NCI-H2107 treated with DMSO at 0.1 percent for 48 hours (cell line): ENCODE data around the gene ITGA11.

Experiments
- DNase-seq: peaks from one replicate; lab custom pipeline; 2025; ENCODE audit not compliant: unreplicated experiment; lab: John Stamatoyannopoulos, UW

ITGA11 gene

DNA sequence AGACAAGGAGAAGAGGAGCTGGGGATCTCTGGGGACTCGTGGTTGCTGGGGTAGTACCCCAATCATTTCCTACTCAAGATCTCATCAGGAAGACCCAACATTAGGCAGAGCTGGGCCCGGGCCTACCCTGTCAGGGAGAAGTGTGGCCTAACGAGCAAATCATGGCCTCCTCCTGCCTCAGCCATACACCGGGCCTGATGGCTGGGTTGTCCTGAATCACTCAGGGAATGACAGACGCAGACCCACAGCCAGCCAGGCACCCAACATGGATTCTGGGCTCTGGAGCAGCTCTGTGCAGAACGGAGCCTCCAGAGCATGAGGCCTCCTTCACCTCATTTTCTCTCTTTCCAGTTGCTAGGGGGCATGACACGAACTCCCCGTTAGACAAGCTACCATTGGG, 19.7 kb downstream of the ITGA11 start:
- no peak for DNase-seq

DNA sequence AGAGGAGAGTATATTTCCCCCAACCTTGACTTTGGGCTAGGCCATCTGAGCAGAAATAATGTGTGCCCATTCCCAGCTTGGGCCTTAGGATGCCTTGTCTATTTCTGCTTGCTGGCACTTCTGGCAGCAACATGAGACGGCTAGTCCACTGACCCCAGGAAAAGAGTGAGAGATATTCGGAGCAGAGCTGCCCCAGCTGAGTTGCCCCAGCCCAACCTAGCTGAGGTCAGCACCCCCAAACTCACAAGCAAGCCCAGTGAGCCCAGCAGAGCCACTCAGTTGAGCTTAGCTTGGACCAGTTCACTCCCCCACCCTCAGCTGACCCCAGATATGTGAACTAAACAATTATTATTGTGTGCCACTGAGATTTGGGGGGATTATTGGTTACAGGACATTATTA, 20.2 kb downstream of the ITGA11 start:
- no peak for DNase-seq

GRCh38 chr15:68411343-68411675, 20.7 kb downstream of the ITGA11 start:
- DNase-seq: no peak

GRCh38 chr15:68410466-68411342, 21.3 kb downstream of the ITGA11 start:
- DNase-seq: no peak

DNA sequence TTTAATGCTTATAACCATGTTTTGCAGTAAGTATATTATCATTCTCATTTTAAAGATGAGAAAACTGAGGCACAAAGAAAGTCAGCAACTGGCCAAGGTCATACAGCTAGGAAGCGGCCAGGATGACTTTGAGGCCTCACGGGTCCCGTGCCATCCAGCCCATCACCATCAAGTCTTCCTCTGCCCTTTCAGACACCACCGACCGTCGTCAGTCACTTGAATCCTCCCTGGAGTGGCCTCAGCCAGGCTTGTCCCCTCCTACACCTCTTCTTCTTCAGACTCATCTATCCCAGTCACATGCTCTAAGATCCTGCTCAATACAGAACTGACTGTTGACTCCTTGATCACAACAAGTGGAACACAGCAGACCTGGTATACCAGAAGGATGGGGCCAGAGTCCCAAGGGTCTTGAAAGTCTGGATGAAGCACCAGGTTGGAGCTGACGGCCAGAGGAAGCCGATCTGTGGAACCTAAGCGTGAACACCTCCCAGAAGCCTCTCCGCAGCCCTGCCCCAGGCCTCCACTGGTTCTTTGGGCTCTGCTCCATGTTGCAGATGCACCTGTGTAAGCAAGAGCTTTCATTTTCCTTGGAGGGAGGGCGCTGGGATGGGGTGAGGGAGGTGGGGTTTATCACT, 22.1 kb downstream of the ITGA11 start:
- no peak for DNase-seq

DNA sequence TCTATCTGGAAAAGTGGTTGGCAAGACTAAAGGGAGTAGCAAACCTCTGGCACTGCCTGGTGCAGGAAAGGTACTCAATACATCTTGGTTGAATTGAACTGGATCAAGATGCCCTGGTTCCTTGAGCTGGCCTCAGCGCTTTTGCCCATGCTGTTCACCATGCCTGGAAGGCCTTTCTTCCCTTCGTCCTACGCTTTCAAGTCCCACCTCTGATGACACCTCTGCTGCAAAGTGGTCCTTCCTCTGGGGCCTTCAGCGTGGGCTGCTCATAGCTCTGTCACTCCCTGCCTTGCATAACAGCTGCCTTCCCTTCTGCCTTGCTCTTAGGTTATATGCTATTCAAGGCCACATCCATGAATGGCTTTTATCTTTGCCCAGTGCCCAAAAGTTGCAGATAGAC, 23.0 kb downstream of the ITGA11 start:
- DNase-seq: no peak

DNA sequence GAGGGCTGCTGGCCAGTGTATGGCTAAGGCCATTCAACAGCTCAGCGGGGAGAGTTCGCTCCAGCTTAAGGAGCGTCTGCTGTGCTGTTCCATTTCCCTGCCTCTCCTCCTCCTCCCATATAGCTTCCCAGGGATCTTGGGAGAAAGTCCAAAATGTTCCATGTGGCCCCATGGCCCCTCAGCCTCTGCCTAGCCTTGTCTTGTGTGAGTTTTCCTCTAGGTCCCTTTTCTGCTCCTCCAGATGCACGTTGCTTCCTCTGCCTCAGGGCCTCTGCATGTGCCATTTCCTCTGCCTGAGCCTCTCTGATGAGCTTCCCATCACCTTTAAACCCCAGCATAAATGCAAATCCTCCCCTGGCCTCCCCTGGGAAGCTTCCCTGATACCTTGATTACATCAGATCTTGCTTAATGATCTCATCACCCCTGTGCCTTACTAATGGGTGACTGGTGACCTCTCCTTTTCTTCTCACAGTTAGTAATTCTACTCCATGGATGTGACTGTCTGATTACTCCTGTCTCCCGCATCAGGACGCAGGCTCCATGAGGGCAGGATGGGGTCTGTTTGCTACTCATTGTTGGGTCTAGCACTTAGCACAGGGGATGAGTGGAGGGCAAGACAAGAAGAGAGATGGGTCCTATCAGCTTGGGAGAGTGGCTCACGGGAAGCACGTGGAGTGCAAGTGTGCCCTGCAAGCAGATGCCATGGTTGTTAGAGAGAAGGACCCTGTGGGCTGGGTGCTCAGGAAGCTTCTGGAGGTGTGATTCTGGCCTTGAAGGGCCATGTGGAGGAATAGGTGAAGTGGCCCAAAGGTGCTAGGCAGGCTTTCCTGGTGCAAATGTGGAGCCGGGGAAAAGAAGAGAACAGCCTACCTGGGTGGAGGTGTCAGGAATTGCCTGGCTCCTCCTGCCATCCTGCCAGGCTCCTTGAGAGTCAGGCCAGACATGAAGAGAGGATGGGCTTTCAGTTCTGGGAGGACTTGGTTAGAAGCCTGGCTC, 23.8 kb downstream of the ITGA11 start:
- no peak for DNase-seq

GRCh38 chr15:68407141-68407885, 24.6 kb downstream of the ITGA11 start:
- DNase-seq: no peak

DNA sequence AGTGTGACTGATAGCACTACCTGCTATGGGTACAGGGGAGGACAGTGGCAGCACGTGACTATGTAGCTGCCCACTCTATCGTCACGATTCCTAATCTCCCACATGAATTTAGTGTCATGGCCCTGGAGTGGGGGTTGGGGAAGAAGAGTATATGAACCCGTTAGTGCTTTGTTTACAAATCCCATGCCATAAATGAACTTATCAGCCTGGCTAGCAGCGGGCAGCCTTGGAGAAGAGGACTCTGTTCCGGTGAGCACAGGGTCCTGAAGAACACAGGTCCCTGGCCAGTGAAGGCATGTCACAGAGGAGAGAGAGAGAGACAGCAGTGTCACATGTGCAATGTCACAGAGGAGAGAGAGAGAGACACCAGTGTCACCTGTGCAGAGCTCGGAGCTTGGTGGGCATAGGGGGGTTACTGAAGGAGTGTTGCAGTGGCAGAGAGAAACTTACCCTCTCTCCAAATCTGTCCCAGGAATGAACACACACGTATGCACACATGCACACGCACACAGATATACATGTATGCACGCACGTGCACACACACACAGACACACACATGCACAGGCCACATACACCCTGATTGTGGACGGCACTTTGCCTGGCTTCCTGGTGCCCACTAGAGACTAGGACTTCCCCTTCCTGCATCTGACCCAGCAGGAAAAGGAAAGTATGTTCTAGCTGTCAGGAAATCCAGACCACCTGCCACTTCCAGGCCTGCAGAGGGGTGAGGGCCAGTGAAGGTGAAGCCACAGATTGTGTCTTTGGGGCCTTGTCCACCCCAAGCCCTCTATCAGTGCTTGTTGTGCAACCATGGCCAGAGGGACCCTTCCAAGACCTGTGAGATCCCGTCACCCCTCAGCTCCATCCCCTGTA, 26.3 kb downstream of the ITGA11 start:
- no peak for DNase-seq

DNA sequence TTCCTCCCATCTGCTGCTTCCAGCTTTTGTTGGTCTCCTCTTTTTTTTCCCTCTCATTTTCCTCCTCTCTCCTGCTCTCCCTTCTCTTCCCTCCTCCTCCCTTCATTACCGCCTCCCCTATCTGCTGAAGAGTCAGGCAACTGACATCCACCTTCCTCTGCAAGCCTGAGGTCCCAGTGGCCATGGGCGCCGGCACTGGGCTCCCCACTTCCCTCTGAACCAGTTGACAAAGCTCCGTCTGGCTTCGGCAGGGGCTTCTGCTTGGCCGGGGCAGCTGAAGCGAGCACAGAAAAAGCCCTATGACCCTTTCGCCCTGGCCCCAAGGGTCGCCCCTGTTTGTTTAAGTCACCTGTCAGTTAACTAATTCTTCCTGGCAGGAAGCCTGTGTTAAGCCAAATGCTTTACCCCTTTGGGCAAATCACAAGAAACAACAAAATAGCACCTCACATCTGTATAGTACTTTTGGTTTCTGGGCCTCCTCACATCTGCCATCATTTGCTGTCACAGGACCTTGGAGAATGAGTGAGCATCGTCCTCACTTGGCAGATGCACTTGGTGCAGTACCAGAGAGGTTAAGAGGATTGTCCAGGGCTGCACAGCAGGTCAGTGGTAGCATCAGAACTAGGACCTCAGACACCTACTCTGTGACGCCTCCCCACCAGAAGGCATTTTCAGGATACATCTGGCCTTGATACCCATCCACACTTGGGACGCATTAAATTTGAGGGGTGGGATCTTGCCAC, 27.7 kb downstream of the ITGA11 start:
- no peak for DNase-seq

DNA sequence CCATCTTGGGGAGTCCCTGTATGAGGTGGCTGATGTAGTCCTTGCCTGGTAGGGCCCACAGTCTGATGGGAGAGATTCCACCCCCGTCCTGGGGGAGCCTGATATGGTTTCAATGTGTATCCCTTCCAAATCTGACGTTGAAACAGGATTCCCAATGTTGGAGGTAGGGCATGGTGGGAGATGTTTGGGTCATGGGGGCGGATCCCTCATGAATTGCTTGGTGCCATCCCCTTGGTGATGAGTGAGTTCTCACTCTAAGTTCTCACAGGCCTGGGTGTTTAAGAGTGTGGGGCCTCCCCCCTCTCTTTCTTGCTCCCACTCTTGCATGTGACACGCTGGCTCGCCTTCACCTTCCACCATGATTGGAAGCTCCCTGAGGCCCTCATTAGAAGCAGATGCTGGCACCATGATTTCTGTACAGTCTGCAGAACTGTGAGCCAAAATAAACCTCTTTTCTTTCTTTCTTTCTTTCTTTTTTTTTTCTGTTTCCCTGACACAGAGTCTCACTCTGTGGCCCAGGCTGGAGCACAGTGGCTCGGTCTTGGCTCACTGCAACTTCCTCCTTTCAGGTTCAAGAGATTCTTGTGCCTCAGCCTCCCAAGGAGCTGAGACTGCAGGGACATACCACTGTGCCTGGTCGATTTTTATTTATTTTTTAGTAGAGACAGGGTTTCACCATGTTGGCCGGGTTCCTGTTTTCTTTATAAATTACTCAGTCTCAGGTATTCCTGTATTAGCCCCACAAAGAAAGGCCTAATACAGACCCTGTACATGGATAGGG, 28.6 kb downstream of the ITGA11 start:
- DNase-seq: no peak

- no peak for DNase-seq
These were observed 29.4 kb downstream of the ITGA11 start for GRCh38 chr15:68402432-68403160.

DNA sequence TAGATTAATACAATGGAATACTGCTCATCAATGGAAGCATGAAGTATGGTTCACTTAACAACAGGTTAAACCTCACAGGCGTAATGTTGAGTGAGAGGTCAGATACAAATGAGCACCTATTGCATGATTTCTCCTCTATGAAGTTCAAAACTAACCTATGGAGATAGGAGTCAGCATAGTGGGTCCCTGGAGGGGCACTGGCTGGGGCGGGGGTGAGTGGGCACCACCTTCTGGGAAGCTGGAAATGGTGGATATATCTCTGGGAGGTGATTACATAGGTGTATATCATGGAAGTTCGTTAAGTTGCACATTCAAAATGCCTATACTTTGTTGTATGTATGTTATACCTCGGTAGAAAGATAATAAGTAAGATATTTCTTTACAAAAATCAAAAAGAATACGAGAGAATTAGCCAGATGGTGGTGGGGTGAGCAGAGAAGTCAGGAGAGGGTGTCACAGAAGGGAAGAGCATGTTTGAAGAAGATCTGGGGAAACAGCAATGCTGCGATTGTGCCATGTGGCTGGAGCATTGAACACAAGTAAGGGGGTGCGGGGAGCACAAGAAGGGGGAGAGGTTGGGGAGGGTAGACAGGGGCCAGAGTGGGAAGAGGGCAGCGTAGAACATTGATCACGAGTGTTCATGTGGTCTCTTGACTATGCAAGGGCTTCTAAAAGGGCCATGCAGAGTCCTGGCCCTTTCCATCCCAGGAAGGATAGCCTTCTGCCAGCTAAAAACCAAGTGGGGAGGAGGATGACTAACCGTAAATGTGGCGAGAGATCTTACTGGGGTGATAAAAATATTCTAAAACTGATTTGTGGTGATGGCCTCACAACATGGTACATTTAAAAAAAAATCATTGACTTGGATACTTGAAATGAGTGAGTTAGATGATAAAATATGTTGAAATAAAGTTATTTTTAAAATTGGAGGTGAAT, 30.2 kb downstream of the ITGA11 start:
- DNase-seq: no peak

DNA sequence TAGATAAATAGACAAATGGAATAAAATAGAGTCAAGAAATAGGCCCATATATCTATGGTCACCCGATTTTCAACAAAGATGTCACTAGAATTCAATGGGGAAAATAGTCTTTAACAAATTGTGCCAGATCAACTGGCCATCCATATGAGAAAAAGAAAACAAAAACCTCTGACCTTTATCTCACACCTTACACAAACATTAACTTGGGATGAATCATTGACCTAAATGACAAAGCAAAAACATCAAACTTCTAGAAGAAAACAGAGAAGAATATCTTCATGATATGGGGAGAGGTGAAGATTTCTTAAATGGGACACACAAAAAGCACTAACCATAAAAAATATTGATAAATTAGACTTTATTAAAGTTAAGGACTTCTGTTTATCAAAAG, 31.9 kb downstream of the ITGA11 start:
- DNase-seq: no peak

GRCh38 chr15:68399096-68400065, 32.6 kb downstream of the ITGA11 start:
- no peak for DNase-seq
